ENCODE results near the gene TTLL10.

The TTLL10 gene

DNA sequence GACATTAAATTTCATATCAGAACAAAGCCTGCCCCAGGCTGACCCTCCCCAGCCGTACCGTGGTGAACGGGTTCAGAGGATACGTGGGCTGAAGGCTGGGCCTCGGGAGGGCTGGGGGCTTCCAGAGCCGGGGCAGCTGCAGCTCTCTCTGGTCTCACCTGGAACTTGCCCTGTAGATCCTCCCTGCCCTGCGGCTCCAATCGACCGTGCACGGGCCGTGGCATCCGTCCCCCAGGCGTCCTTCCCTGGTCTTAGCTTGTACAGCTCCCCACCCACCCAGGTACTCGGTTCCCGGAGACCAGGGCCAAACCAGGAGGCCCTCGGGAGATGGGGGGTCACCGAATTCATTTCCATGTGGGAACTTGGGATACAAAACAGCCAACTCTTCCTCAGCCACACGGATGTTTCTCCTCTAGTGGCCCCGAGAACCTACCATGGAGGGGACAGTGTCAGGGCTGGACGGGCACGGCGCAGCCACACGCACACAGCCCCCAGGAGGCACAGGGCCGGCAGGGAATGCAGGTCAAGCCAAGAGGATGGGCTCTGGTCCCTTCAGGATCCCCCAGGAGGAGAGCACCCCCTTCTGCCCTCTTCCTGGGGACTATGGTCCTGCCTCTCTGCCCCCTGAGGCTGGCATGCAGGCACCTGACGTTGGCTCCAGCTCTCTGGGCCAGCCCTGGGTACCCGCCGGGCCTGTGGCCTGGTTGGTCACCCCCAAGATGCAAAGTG is 61.5 kb downstream of the TTLL10 start:
- Histone ChIP-seq H3K9ac (ENCODE audit: low read depth, low read length) (no peak overlapping the region), H3K4me1 (ENCODE audit: insufficient read depth, low read length) (peaks cover 4% of the 10 kb centered on the region; the same call in 1 of the 2 replicates), H3K9me3 (ENCODE audit: control insufficient read depth, insufficient read depth, low read length) (no peaks in the 10 kb centered on the region), H3K36me3 (ENCODE audit: insufficient read depth, low read length) (no peaks in the 10 kb centered on the region)

DNA sequence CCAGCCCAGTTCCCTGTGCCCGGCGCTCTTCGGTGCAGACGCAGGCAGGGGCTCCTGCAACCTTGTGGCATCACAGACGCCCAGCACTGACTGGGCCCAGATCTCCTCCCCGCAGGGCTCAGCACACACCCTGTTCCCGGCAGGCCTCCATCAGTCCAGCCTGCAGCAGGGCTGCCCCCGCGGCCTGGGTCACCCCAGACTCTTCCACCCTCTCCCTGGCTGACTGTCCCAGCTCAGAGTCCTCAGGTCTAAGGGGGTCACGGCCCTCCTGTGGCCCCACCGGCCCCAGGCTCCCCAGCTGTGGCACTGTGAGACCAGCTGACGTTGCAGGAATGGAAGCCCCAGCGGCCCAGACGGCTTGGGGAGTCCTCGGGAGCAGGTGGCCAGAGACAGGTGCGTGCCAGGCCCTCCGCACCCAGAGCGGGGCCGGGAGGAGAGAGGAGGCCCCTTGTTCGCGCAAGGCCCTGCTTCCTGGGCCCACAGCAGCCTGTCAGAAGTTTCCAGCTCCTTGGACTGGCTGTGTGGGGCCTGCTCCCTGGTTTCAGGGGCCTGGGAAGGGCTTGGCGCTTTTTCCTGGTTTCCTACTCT is 62.6 kb downstream of the TTLL10 start:
- Histone ChIP-seq H3K9me3 (ENCODE audit: control insufficient read depth, insufficient read depth, low read length) (no peaks in the 10 kb centered on the region), H3K4me1 (ENCODE audit: insufficient read depth, low read length) (peaks cover 4% of the 10 kb centered on the region; the same call in 1 of the 2 replicates), H3K9ac (ENCODE audit: low read depth, low read length) (no peak overlapping the region), H3K36me3 (ENCODE audit: insufficient read depth, low read length) (no peaks in the 10 kb centered on the region)

DNA sequence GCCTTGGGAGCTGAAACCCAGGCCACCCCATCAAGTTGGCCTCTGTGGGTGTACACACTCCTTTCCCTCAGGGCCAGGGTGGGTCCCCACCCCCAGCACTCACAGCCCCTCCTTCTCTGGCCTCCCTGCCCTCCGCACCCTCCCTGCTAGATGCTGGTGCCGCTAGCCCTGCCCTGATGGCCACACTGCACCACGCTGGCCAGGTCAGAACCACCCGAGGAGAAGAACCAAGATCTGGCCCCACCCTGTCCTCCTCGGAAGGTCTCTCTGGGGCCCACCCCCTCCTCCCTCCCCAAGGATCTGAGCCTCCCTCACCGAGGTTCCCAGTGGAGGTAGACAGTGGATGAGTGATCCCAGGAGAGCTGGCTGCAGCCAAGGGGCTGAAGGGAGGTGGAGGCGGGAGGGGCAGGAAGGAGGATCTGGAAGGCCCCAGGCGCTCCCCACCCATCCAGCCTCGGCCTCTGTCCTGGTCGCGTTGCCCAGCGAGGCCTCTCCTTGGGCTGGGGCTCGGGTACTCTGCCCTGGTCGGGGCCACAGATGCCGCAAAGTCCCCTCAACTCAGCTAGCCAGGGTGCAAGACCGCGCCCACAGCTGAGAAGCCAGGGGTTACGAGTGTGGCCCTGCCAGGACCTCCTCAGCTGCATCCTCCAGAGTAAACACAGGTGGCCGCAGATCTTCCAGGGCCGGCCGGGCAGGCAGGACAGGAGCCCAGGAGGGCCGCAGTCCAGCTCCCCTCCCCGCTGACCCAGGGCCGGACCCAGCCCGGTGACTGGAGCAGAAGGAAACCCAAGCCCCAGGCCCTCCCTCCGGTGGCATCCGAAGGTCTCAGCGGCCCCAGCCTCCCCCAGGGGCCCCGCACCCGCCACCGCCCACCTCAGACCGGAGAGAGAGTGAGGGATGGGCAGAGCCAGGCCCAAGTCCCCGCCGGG is 63.5 kb downstream of the TTLL10 start:
- Histone ChIP-seq H3K36me3 (ENCODE audit: insufficient read depth, low read length) (no peaks in the 10 kb centered on the region), H3K4me1 (ENCODE audit: insufficient read depth, low read length) (peaks cover 4% of the 10 kb centered on the region; the same call in 1 of the 2 replicates), H3K9ac (ENCODE audit: low read depth, low read length) (no peak overlapping the region), H3K9me3 (ENCODE audit: control insufficient read depth, insufficient read depth, low read length) (no peaks in the 10 kb centered on the region)

DNA sequence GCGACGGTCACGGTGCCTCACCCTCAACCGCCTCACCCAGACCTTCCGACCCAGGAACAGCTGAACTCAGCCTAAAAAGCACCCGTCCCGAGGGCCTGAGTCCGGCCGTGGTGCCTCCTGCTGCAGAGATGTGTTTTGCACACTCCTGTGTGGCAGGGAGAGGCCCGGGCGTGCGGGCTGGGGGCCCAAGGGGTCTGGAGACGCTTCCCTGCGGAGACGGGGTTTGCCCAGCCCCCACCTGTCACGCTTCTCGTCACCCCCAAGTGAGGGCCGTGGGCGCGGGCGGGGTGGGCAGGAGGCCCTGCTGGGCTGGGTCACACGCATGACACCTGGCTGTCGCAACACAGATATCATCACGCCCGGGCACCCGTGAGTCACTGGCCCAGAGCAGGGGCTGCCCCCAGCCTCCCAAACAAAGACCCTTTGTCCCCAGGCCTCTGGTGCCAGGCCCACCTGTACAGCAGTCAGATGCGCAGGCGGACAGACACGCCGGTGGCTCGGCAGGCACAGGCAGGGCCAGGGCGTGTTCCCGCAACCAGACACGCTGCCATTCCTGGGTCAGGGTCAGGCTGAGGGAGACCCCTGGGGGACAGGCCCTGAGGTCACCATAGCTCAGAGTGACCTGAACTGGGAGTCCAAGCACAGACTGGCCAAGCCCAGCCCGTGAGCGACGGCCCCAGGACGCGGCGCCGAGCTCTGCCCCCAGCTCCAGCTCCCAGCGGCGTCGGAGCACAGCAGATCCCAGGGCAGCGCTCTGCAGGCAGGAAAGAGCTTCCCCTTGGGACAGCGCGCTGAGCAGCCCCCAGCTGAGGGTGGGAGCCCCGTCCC is 64.4 kb downstream of the TTLL10 start:
- H3K4me1 ChIP-seq (ENCODE audit: insufficient read depth, low read length), result peaks cover 4% of the 10 kb centered on the region; the same call in 1 of the 2 replicates
- H3K9me3 ChIP-seq (ENCODE audit: control insufficient read depth, insufficient read depth, low read length), result no peaks in the 10 kb centered on the region
- no peaks in the 10 kb centered on the region for H3K36me3 ChIP-seq (ENCODE audit: insufficient read depth, low read length)
- no peak overlapping the region for H3K9ac ChIP-seq (ENCODE audit: low read depth, low read length)

DNA sequence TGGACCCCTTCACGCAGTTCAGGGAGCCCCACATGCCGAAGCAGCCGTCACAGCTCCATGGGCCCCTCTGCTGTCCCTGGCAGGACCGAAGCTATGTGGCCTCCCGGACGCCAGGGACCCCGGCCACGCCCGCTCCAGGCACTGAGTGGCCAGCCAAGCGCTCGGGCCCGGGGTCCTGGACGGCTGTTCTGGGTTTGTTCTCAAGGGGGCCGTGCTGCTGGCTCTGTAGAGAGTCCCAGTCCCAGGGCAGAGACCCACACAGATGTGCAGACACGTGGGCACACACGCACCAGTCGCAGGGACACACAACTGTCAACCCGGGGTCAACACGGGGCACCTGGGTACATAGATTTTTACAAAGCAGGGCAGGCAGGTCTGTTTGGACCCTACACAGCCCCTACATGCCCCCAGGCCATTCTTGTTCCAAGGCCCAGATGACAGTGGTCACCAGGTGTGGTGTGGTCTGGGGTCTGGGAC is 65.1 kb downstream of the TTLL10 start:
- Histone ChIP-seq H3K9ac (ENCODE audit: low read depth, low read length) (no peak overlapping the region), H3K4me1 (ENCODE audit: insufficient read depth, low read length) (peaks cover 4% of the 10 kb centered on the region; the same call in 1 of the 2 replicates)

DNA sequence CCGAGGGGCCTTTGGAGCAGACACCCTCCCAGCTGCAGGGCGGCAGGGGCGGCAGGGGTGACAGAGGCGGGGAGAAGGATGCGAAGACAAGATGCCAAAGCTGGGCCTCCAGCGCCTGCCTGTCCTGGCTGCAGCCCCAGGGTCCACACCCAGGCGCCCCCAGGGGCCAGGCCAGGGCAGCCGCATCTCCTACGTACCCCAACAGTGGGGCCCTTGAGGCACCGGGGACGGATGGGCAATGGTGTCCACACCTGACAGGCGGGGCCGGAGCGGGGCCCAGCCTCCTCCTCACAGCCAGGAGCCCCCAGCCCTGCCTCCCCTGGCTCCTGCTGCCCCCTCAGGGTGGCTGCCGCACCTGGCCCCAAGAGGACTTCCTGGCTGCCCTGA is 65.5 kb downstream of the TTLL10 start:
- H3K4me1 ChIP-seq (ENCODE audit: insufficient read depth, low read length), result peaks cover 4% of the 10 kb centered on the region; the same call in 1 of the 2 replicates
- H3K9ac ChIP-seq (ENCODE audit: low read depth, low read length), result no peak overlapping the region
- H3K9me3 ChIP-seq (ENCODE audit: control insufficient read depth, insufficient read depth, low read length), result no peaks in the 10 kb centered on the region
- no peaks in the 10 kb centered on the region for H3K36me3 ChIP-seq (ENCODE audit: insufficient read depth, low read length)

More for the DNA sequence above, 65.1 kb downstream of the TTLL10 start:
- H3K9me3 ChIP-seq (ENCODE audit: control insufficient read depth, insufficient read depth, low read length), result no peaks in the 10 kb centered on the region
- H3K36me3 ChIP-seq (ENCODE audit: insufficient read depth, low read length), result no peaks in the 10 kb centered on the region

DNA sequence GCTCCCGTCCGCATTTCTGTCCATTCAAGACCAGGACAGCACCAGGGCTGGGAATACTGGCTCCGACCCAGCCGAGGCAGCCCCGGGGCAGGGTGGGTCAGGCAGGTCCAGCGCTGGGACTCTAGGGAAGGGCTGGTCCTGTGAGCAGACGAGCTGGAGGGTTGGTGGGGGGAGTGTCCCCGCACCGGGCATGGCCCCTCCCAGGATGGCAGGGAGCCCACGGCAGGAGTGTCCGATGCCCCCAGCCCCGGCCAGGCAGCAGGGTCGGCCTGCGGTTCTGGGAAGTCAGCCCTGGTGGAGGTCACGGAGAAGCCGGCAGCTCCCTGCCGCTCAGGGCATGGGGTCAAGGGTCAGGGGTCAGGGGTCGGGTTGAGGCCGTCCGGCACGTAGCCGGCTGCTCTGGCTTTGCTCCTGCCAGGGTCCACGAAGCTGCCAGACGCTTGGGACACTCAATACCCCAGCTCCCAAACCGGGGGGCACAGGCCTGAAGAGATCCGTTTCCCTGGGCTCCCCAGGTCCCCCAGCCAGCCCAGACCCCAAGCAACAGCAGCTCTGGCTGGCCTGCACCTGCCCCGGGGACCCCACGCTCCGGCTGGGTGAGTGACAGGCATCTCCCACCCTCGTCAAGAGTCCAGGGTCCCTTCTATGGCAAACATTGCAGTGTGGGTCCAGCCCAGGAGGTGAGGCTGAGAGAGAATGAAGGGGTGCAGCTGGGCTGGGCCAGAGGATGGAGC is 66.1 kb downstream of the TTLL10 start:
- Histone ChIP-seq H3K36me3 (ENCODE audit: insufficient read depth, low read length) (no peaks in the 10 kb centered on the region), H3K9ac (ENCODE audit: low read depth, low read length) (no peak overlapping the region), H3K9me3 (ENCODE audit: control insufficient read depth, insufficient read depth, low read length) (no peaks in the 10 kb centered on the region), H3K4me1 (ENCODE audit: insufficient read depth, low read length) (peaks cover 4% of the 10 kb centered on the region; the same call in 1 of the 2 replicates)

GRCh38 chr1:1240348-1240732 is 66.7 kb downstream of the TTLL10 start:
- H3K36me3 ChIP-seq (ENCODE audit: insufficient read depth, low read length), result no peaks in the 10 kb centered on the region
- H3K9ac ChIP-seq (ENCODE audit: low read depth, low read length), result no peak overlapping the region
- H3K4me1 ChIP-seq (ENCODE audit: insufficient read depth, low read length), result peaks cover 4% of the 10 kb centered on the region; the same call in 1 of the 2 replicates
- H3K9me3 ChIP-seq (ENCODE audit: control insufficient read depth, insufficient read depth, low read length), result no peaks in the 10 kb centered on the region

DNA sequence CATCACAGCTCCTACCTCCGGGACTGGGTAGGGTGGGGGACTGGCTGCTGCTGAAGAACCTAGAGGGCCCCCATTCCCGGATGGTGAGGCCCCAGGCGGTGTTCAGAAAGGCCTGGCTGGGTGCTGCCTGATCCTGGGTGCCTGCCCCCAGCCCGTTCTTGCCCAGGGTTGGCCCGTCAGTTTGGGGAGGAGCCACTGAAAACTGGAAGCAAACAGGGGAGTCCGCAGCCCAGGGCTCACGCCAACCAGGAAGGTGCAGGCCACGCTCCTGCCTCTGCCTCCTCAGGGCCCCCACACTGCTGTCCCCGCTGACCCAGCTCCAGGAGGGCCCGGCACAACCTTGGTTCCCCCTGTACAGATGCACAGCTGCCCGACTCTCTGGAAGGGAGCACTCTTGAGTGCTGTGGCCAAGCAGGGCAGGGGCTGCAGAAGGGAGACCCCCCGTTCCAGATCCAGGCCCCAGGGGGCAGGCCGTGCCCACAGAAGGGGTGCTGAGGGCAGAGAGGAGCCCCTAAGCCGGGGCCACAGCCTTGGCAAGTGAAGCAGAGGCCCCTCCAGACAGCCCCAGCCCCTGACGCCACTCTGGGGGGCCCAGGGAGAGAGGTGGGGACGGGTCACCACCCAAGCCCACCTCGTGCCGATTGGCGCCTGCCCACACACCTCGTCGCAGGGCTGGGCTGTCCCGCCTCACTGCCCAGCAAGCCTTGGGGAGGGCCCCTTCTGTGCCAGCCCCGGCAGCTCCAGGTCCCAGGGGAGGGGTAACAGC is 67.3 kb downstream of the TTLL10 start:
- Histone ChIP-seq H3K4me1 (ENCODE audit: insufficient read depth, low read length) (peaks cover 4% of the 10 kb centered on the region; the same call in 1 of the 2 replicates), H3K36me3 (ENCODE audit: insufficient read depth, low read length) (no peaks in the 10 kb centered on the region), H3K9me3 (ENCODE audit: control insufficient read depth, insufficient read depth, low read length) (no peaks in the 10 kb centered on the region), H3K9ac (ENCODE audit: low read depth, low read length) (no peak overlapping the region)

GRCh38 chr1:1241588-1242219 is 68.0 kb downstream of the TTLL10 start:
- Histone ChIP-seq H3K9ac (ENCODE audit: low read depth, low read length) (no peak overlapping the region), H3K36me3 (ENCODE audit: insufficient read depth, low read length) (no peaks in the 10 kb centered on the region), H3K4me1 (ENCODE audit: insufficient read depth, low read length) (peaks cover 4% of the 10 kb centered on the region; the same call in 1 of the 2 replicates), H3K9me3 (ENCODE audit: control insufficient read depth, insufficient read depth, low read length) (no peaks in the 10 kb centered on the region)

GRCh38 chr1:1242461-1243265 is 69.0 kb downstream of the TTLL10 start:
- H3K9ac ChIP-seq (ENCODE audit: low read depth, low read length), result no peak overlapping the region
- no peaks in the 10 kb centered on the region for H3K36me3 ChIP-seq (ENCODE audit: insufficient read depth, low read length)
- no peaks in the 10 kb centered on the region for H3K9me3 ChIP-seq (ENCODE audit: control insufficient read depth, insufficient read depth, low read length)
- H3K4me1 ChIP-seq (ENCODE audit: insufficient read depth, low read length), result no peaks in the 10 kb centered on the region; the same call in 1 of the 2 replicates

DNA sequence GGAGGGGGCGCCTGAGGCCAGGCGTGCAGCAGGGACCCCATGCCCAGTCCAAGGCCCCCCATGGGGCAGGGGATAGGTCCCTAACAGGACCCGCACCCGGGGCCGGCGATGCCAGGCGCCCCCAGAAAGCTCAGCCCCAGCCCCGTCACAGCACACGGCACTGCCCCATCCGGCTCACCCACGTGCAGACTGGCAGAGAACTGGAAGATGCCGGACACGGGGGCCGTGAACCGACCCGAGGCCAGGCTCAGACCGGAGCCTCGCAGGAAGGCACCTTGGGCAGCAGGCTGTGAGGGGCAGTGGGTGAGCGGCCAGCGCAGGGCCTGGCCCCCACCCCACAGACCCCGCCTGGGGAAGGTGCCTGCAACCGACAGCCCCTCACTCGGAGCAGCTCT is 69.6 kb downstream of the TTLL10 start:
- Histone ChIP-seq H3K9me3 (ENCODE audit: control insufficient read depth, insufficient read depth, low read length) (no peaks in the 10 kb centered on the region), H3K9ac (ENCODE audit: low read depth, low read length) (no peak overlapping the region), H3K4me1 (ENCODE audit: insufficient read depth, low read length) (no peaks in the 10 kb centered on the region), H3K36me3 (ENCODE audit: insufficient read depth, low read length) (no peaks in the 10 kb centered on the region)
